GM12891 (cell line): ENCODE results near the gene FAM186B.

Experiments used
- POLR2A ChIP-seq: IDR thresholded peaks from 2 replicates; pipeline ENCODE4 v1.6.1; 2011; ENCODE audit warnings: low read depth, low read length, control low read depth
- POLR2AphosphoS5 ChIP-seq: IDR thresholded peaks from 2 replicates; pipeline ENCODE4 v1.6.1; 2011; ENCODE audit warnings: low read depth, low read length, control low read depth

GRCh38 chr12:49609875-49610154 lies 4.4 kb upstream of the FAM186B start:
- TF ChIP-seq POLR2AphosphoS5 (no peak), POLR2A (no peak)
